Measurements from ENCODE around the gene PKM. TPM values are rescaled to one million over a fixed set of nuclear protein-coding genes. Genes with fewer than 3 reads are reported as not detected.

The PKM gene
- total and polyA plus RNA-seq, 3 donors from 2014 or later, result 521 to 602 (median 530) TPM

GRCh38 chr15:72237029-72237852 is 6.3 kb upstream of the PKM start:
- TF ChIP-seq CTCF (IDR thresholded peaks at IDR 0.05) (no peak), POLR2A (IDR thresholded peaks at IDR 0.05) (no peak)
- Histone ChIP-seq H3K4me3 (no peak overlapping the region), H3K36me3 (ENCODE audit: low read depth, missing control alignments) (no peaks in the 10 kb centered on the region), H3K9me3 (no peaks in the 10 kb centered on the region), H3K27ac (peak overlapping the region in 1 of 2 donors; percentile 16), H3K4me1 (peaks cover 14% of the 10 kb centered on the region), H3K27me3 (no peaks in the 10 kb centered on the region)
- WGBS, 2 donors, result 54 to 64% methylated on average over 2 to 3 of the region's 3 CpGs
- intact Hi-C loops (cut with DNase I; ENCODE audit: low total_unique reads), result no loop called here
- DNase-seq, result no peak

- peaks cover 17% of the 10 kb centered on the region for H3K4me1 ChIP-seq
- WGBS, 2 donors, result 62 to 93% methylated on average over 2 of the region's 2 CpGs
- H3K9me3 ChIP-seq, result no peaks in the 10 kb centered on the region
- intact Hi-C loops (cut with DNase I; ENCODE audit: low total_unique reads), result no loop called here
- H3K27ac ChIP-seq, result peak overlapping the region in 1 of 2 donors; percentile 16
- DNase-seq, result peak; percentile 65
- H3K36me3 ChIP-seq (ENCODE audit: low read depth, missing control alignments), result no peaks in the 10 kb centered on the region
- H3K27me3 ChIP-seq, result no peaks in the 10 kb centered on the region
- no peak overlapping the region for H3K4me3 ChIP-seq
- TF ChIP-seq CTCF (IDR thresholded peaks at IDR 0.05) (no peak), POLR2A (IDR thresholded peaks at IDR 0.05) (no peak)
These were observed 5.5 kb upstream of the PKM start for GRCh38 chr15:72236381-72237003.

GRCh38 chr15:72235298-72235697 is 4.3 kb upstream of the PKM start:
- 88 to 98% methylated on average over 4 of the region's 4 CpGs for WGBS, 2 donors
- H3K4me3 ChIP-seq, result no peak overlapping the region
- H3K4me1 ChIP-seq, result peaks cover 17% of the 10 kb centered on the region
- no peak overlapping the region for H3K27ac ChIP-seq
- intact Hi-C loops (cut with DNase I; ENCODE audit: low total_unique reads), result no loop called here
- no peaks in the 10 kb centered on the region for H3K36me3 ChIP-seq (ENCODE audit: low read depth, missing control alignments)
- TF ChIP-seq CTCF (IDR thresholded peaks at IDR 0.05) (no peak), POLR2A (IDR thresholded peaks at IDR 0.05) (no peak)
- DNase-seq, result no peak
- H3K9me3 ChIP-seq, result no peaks in the 10 kb centered on the region
- H3K27me3 ChIP-seq, result no peaks in the 10 kb centered on the region

- Histone ChIP-seq H3K27ac (no peak overlapping the region), H3K9me3 (no peaks in the 10 kb centered on the region), H3K36me3 (ENCODE audit: low read depth, missing control alignments) (no peaks in the 10 kb centered on the region), H3K4me1 (peaks cover 23% of the 10 kb centered on the region), H3K27me3 (no peaks in the 10 kb centered on the region), H3K4me3 (no peak overlapping the region)
- DNase-seq, result no peak
- TF ChIP-seq CTCF (IDR thresholded peaks at IDR 0.05), result no peak
- no peak for TF ChIP-seq POLR2A (IDR thresholded peaks at IDR 0.05)
- 64 to 74% methylated on average over 6 of the region's 6 CpGs for WGBS, 2 donors
- intact Hi-C loops (cut with DNase I; ENCODE audit: low total_unique reads), result no loop called here
These were observed 2.8 kb upstream of the PKM start for GRCh38 chr15:72233769-72234168.
